ENCODE measurements around the gene RBPMS2.

RBPMS2 gene

GRCh38 chr15:64717130-64717529 is 58.3 kb downstream of the RBPMS2 start:
- DNase-seq = no peak

GRCh38 chr15:64716452-64716851 is 58.9 kb downstream of the RBPMS2 start:
- DNase-seq = no peak

GRCh38 chr15:64713592-64713991 is 61.8 kb downstream of the RBPMS2 start:
- DNase-seq = no peak

GRCh38 chr15:64712353-64712752 is 63.0 kb downstream of the RBPMS2 start:
- DNase-seq = no peak

- peak; percentile 51 to 64 (median 58) for DNase-seq
Observed at GRCh38 chr15:64710676-64711428, 64.5 kb downstream of the RBPMS2 start.

GRCh38 chr15:64706011-64706911 is 69.1 kb downstream of the RBPMS2 start:
- no peak for DNase-seq

- DNase-seq = no peak
Observed at GRCh38 chr15:64705006-64705405, 70.4 kb downstream of the RBPMS2 start.

- DNase-seq = no peak
Observed at GRCh38 chr15:64703632-64703959, 71.8 kb downstream of the RBPMS2 start.

- peak; percentile 92 to 98 (median 97) for DNase-seq
Observed at GRCh38 chr15:64702816-64703631, 72.4 kb downstream of the RBPMS2 start.

GRCh38 chr15:64701482-64702184 is 73.8 kb downstream of the RBPMS2 start:
- peak; percentile 45 to 52 (median 50) for DNase-seq

GRCh38 chr15:64701051-64701450 is 74.3 kb downstream of the RBPMS2 start:
- DNase-seq = no peak

GRCh38 chr15:64699751-64700388 is 75.5 kb downstream of the RBPMS2 start:
- DNase-seq = no peak

- DNase-seq = no peak
Observed at GRCh38 chr15:64698823-64699222, 76.6 kb downstream of the RBPMS2 start.

- DNase-seq = peak; percentile 46 to 67 (median 60)
Observed at GRCh38 chr15:64697911-64698369, 77.4 kb downstream of the RBPMS2 start.

GRCh38 chr15:64696481-64696880 is 78.9 kb downstream of the RBPMS2 start:
- no peak for DNase-seq

- DNase-seq = peak; percentile 79 to 89 (median 83)
Observed at GRCh38 chr15:64695561-64695992, 79.8 kb downstream of the RBPMS2 start.

- peak; percentile 56 to 76 (median 59) for DNase-seq
Observed at GRCh38 chr15:64694816-64695215, 80.6 kb downstream of the RBPMS2 start.

GRCh38 chr15:64693134-64693533 is 82.3 kb downstream of the RBPMS2 start:
- peak; percentile 89 to 98 (median 94) for DNase-seq

GRCh38 chr15:64691896-64692565 is 83.4 kb downstream of the RBPMS2 start:
- peak; percentile 76 to 83 (median 82) for DNase-seq

- no peak for DNase-seq
Observed at GRCh38 chr15:64690578-64691296, 84.7 kb downstream of the RBPMS2 start.

Data from suppressor macrophage treated with lipopolysaccharide for 1 hour (primary cell).